Astrocyte (in vitro differentiated cells and primary cell): ENCODE results near the gene SLC39A8. TPM values are rescaled to one million over a fixed set of nuclear protein-coding genes. Genes with fewer than 3 reads are reported as not detected.

Experiments used
- DNase-seq: peaks from one replicate; pipeline ENCODE4 v3.0.0-alpha.2; 2010; ENCODE audit warnings: low read depth
- FAIRE-seq: peaks from 2 replicates; lab custom pipeline; 2011; peaks lifted over from hg19 to GRCh38; lab: Jason Lieb, UNC
- H2AFZ ChIP-seq: 2 replicates; pipeline ENCODE4 v1.6.0; 2012; ENCODE audit warnings: low read depth, low read length, inconsistent platforms
- H3K27ac ChIP-seq: 2 replicates; pipeline ENCODE4 v1.5.1; 2011; ENCODE audit warnings: low read depth, low read length, inconsistent platforms
- H3K27me3 ChIP-seq: 2 replicates; pipeline ENCODE4 v1.6.0; 2011; ENCODE audit warnings: low read length, inconsistent platforms; ENCODE audit not compliant: insufficient read depth
- H3K36me3 ChIP-seq: 2 replicates; pipeline ENCODE4 v1.5.1; 2011; ENCODE audit warnings: low read length, inconsistent platforms; ENCODE audit not compliant: insufficient read depth
- H3K4me1 ChIP-seq: 2 replicates; pipeline ENCODE4 v1.5.1; 2011; ENCODE audit warnings: low read length, inconsistent platforms; ENCODE audit not compliant: insufficient read depth
- H3K4me2 ChIP-seq: 2 replicates; pipeline ENCODE4 v1.6.0; 2012; ENCODE audit warnings: low read length, inconsistent platforms
- H3K4me3 ChIP-seq: 2 replicates; pipeline ENCODE4 v1.5.1; 2011; ENCODE audit warnings: low read depth, mild to moderate bottlenecking, low read length, inconsistent platforms; ENCODE audit not compliant: insufficient read depth
- H3K79me2 ChIP-seq: 2 replicates; pipeline ENCODE4 v1.6.0; 2012; ENCODE audit warnings: mild to moderate bottlenecking, low read length, inconsistent platforms; ENCODE audit not compliant: insufficient read depth
- H3K9ac ChIP-seq: 2 replicates; pipeline ENCODE4 v1.6.0; 2012; ENCODE audit warnings: mild to moderate bottlenecking, low read length, inconsistent platforms
- H3K9me3 ChIP-seq: 2 replicates; pipeline ENCODE4 v1.5.1; 2012; ENCODE audit warnings: low read depth, mild to moderate bottlenecking, low read length, inconsistent platforms; ENCODE audit not compliant: insufficient read depth
- H4K20me1 ChIP-seq: 2 replicates; pipeline ENCODE4 v1.6.0; 2012; ENCODE audit warnings: low read length, inconsistent platforms; ENCODE audit not compliant: insufficient read depth
- H3K27ac Mint-ChIP-seq: one replicate; pipeline ENCODE4 v1.8.0; 2021; ENCODE audit warnings: mild to moderate bottlenecking, mixed read lengths; ENCODE audit not compliant: unreplicated experiment
- H3K27me3 Mint-ChIP-seq: one replicate; pipeline ENCODE4 v1.8.0; 2021; ENCODE audit warnings: low read depth, mixed read lengths; ENCODE audit not compliant: unreplicated experiment
- H3K36me3 Mint-ChIP-seq: one replicate; pipeline ENCODE4 v1.8.0; 2021; ENCODE audit warnings: low read depth, mixed read lengths; ENCODE audit not compliant: unreplicated experiment
- H3K4me1 Mint-ChIP-seq: one replicate; pipeline ENCODE4 v1.8.0; 2021; ENCODE audit warnings: low read depth, mixed read lengths; ENCODE audit not compliant: unreplicated experiment
- H3K4me3 Mint-ChIP-seq: one replicate; pipeline ENCODE4 v1.8.0; 2021; ENCODE audit warnings: mild to moderate bottlenecking, moderate library complexity, mixed read lengths; ENCODE audit not compliant: unreplicated experiment
- H3K9me3 Mint-ChIP-seq: one replicate; pipeline ENCODE4 v1.8.0; 2021; ENCODE audit warnings: mild to moderate bottlenecking, mixed read lengths; ENCODE audit not compliant: unreplicated experiment
- EZH2 ChIP-seq: IDR thresholded peaks from 2 replicates; pipeline ENCODE4 v1.6.1; 2012; ENCODE audit warnings: mild to moderate bottlenecking, low read length, inconsistent platforms; ENCODE audit not compliant: insufficient read depth
- total RNA-seq: library from RNA; stranded (reverse); gene quantifications from 2 replicates; pipeline ENCODE4 v1.2.1, GENCODE V29; 2021
- TF ChIP-seq, protein P1 (sequence below): IDR thresholded peaks from 2 replicates; pipeline ENCODE4 v1.5.1; 2011; ENCODE audit warnings: low read depth, mild to moderate bottlenecking, inconsistent platforms, low read length, moderate library complexity; ENCODE audit not compliant: insufficient read depth

SLC39A8 gene
- total RNA-seq, 1 donor from 2014 or later: 5.6 TPM

- peaks cover 2% of the 10 kb centered on the region for H3K4me1 Mint-ChIP-seq
- H3K9me3 Mint-ChIP-seq: no peaks in the 10 kb centered on the region
- DNase-seq: no peak
- no peaks in the 10 kb centered on the region for H3K79me2 ChIP-seq
- H3K9me3 ChIP-seq: no peaks in the 10 kb centered on the region
- H3K4me3 ChIP-seq: no peak overlapping the region
- H3K4me2 ChIP-seq: no peak overlapping the region
- FAIRE-seq: no peak
- H3K4me3 Mint-ChIP-seq: no peak overlapping the region
- no peak overlapping the region for H3K27ac ChIP-seq
- H3K4me1 ChIP-seq: no peaks in the 10 kb centered on the region
- H3K27ac Mint-ChIP-seq: no peak overlapping the region
- no peaks in the 10 kb centered on the region for H3K27me3 Mint-ChIP-seq
- H2AFZ ChIP-seq: no peak overlapping the region
- no peaks in the 10 kb centered on the region for H3K36me3 ChIP-seq
- TF ChIP-seq, protein P1, sequence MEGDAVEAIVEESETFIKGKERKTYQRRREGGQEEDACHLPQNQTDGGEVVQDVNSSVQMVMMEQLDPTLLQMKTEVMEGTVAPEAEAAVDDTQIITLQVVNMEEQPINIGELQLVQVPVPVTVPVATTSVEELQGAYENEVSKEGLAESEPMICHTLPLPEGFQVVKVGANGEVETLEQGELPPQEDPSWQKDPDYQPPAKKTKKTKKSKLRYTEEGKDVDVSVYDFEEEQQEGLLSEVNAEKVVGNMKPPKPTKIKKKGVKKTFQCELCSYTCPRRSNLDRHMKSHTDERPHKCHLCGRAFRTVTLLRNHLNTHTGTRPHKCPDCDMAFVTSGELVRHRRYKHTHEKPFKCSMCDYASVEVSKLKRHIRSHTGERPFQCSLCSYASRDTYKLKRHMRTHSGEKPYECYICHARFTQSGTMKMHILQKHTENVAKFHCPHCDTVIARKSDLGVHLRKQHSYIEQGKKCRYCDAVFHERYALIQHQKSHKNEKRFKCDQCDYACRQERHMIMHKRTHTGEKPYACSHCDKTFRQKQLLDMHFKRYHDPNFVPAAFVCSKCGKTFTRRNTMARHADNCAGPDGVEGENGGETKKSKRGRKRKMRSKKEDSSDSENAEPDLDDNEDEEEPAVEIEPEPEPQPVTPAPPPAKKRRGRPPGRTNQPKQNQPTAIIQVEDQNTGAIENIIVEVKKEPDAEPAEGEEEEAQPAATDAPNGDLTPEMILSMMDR: no peak
- TF ChIP-seq EZH2: no peak
- H4K20me1 ChIP-seq: no peaks in the 10 kb centered on the region
- no peak overlapping the region for H3K9ac ChIP-seq
- H3K27me3 ChIP-seq: no peaks in the 10 kb centered on the region
- no peaks in the 10 kb centered on the region for H3K36me3 Mint-ChIP-seq
These were observed 127.9 kb downstream of the SLC39A8 start for GRCh38 chr4:102217345-102217744.

DNA sequence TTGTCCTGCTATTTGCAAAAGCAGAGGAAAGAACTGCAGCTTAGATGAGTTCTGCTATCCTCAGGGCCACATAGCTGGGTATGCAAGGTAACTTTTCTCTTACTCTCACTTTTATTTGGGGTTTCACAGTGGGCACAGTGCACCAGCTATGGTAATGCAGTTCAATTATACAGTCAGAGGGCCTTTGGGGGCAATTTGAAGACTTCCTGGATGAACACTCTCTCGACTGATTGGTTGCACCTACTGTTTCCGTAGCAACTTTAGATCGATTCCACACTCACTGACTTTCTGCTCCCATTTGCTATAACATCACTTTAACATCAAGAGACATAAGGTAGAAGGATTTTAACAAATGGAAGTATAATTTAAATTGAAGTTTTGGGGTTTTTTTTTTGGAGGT lies 128.6 kb downstream of the SLC39A8 start:
- peaks cover 2% of the 10 kb centered on the region for H3K4me1 Mint-ChIP-seq
- TF ChIP-seq EZH2: no peak
- TF ChIP-seq, protein P1: no peak
- Histone ChIP-seq H3K27me3 (no peaks in the 10 kb centered on the region), H3K4me3 (no peak overlapping the region), H3K9me3 (no peaks in the 10 kb centered on the region), H3K27ac (no peak overlapping the region), H3K36me3 (no peaks in the 10 kb centered on the region), H4K20me1 (no peaks in the 10 kb centered on the region), H2AFZ (no peak overlapping the region), H3K9ac (no peak overlapping the region), H3K79me2 (no peaks in the 10 kb centered on the region), H3K4me1 (no peaks in the 10 kb centered on the region), H3K4me2 (no peak overlapping the region)
- no peaks in the 10 kb centered on the region for H3K36me3 Mint-ChIP-seq
- no peaks in the 10 kb centered on the region for H3K27me3 Mint-ChIP-seq
- DNase-seq: no peak
- no peak overlapping the region for H3K27ac Mint-ChIP-seq
- H3K4me3 Mint-ChIP-seq: no peak overlapping the region
- no peak for FAIRE-seq
- H3K9me3 Mint-ChIP-seq: no peaks in the 10 kb centered on the region

DNA sequence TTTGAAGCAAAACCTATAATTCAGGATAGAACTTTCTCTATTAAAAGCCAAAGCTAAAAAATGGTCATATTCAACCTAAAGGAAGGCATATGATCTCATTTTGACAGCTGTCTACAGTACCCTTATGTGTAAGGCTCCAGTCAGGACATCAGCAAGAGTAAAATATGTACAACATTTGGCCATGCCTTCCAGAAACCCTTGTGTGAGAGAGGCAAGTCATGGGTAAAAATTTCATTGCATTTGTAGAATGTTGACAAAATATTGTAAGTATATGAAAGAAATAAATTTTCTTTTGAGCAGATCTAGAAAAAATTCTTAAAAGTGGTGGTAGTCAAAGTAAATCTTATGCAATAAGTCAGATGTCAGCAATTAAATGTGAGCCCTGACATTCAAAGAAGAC lies 132.3 kb downstream of the SLC39A8 start:
- H2AFZ ChIP-seq: no peak overlapping the region
- no peak overlapping the region for H3K4me2 ChIP-seq
- no peaks in the 10 kb centered on the region for H3K79me2 ChIP-seq
- Mint-ChIP-seq H3K36me3 (peaks cover 2% of the 10 kb centered on the region), H3K27ac (no peak overlapping the region), H3K4me1 (peaks cover 7% of the 10 kb centered on the region), H3K9me3 (peaks cover 4% of the 10 kb centered on the region), H3K27me3 (no peaks in the 10 kb centered on the region), H3K4me3 (no peak overlapping the region)
- TF ChIP-seq, protein P1: no peak
- TF ChIP-seq EZH2: no peak
- no peaks in the 10 kb centered on the region for H3K27me3 ChIP-seq
- no peak for FAIRE-seq
- no peaks in the 10 kb centered on the region for H3K4me1 ChIP-seq
- H3K27ac ChIP-seq: no peak overlapping the region
- no peaks in the 10 kb centered on the region for H3K9me3 ChIP-seq
- no peak overlapping the region for H3K4me3 ChIP-seq
- H4K20me1 ChIP-seq: no peaks in the 10 kb centered on the region
- no peak for DNase-seq
- H3K36me3 ChIP-seq: no peaks in the 10 kb centered on the region
- no peak overlapping the region for H3K9ac ChIP-seq

Other genes starting within 250 kb of the SLC39A8 start
- 17.2 and 19.9 TPM in 2 replicates for gene NFKB1, start 155.9 kb upstream of the SLC39A8 start, total RNA-seq